Testis (tissue), 2 donors: ENCODE results near the gene TLCD5.

Experiments used
- POLR2A ChIP-seq: fragments of 450-650 bp; IDR thresholded peaks from one replicate; pipeline ENCODE4 v1.6.1; 2017; ENCODE audit warnings: antibody characterized with exemption, mild to moderate bottlenecking, moderate library complexity
- TF ChIP-seq, protein P1 (sequence below), 3 experiments: fragments of 450-650 bp in 2 of 3; fragments of 200-600 bp in 1 of 3; sonication (generic) in 1 of 3; IDR thresholded peaks; one replicate each; pipeline ENCODE4 v1.5.1; 2016 to 2019; ENCODE audit warnings: antibody characterized with exemption in 3 of 3, mild to moderate bottlenecking in 2 of 3, moderate library complexity in 1 of 3

DNA sequence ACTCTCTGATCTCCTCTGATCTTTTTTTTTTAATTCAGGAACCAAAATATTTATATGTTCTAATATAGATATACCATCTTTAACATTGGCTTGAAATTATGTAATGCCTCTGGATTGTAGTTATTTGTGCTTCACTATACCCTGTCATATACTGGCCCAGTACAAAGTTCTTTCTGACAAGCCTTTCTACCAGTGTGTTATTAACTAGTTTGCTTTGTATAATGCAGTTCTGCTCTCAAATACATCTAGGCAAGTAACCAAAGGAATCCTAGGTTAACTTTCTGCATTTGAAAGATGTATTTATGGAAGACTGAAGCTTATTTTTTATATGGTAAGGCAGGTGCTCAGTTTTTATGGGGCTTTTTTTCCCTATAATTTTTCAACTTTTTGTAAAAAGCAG lies 47.2 kb downstream of the TLCD5 start:
- TF ChIP-seq, protein P1, sequence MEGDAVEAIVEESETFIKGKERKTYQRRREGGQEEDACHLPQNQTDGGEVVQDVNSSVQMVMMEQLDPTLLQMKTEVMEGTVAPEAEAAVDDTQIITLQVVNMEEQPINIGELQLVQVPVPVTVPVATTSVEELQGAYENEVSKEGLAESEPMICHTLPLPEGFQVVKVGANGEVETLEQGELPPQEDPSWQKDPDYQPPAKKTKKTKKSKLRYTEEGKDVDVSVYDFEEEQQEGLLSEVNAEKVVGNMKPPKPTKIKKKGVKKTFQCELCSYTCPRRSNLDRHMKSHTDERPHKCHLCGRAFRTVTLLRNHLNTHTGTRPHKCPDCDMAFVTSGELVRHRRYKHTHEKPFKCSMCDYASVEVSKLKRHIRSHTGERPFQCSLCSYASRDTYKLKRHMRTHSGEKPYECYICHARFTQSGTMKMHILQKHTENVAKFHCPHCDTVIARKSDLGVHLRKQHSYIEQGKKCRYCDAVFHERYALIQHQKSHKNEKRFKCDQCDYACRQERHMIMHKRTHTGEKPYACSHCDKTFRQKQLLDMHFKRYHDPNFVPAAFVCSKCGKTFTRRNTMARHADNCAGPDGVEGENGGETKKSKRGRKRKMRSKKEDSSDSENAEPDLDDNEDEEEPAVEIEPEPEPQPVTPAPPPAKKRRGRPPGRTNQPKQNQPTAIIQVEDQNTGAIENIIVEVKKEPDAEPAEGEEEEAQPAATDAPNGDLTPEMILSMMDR (IDR thresholded peaks at IDR 0.05), result no peak
- TF ChIP-seq POLR2A, result no peak
